ENCODE measurements around the gene AP1S1. TPM values are rescaled to one million over a fixed set of nuclear protein-coding genes. Genes with fewer than 3 reads are reported as not detected.

Gene AP1S1
- total RNA-seq, 1 donor from 2014 or later, result 110 TPM

DNA sequence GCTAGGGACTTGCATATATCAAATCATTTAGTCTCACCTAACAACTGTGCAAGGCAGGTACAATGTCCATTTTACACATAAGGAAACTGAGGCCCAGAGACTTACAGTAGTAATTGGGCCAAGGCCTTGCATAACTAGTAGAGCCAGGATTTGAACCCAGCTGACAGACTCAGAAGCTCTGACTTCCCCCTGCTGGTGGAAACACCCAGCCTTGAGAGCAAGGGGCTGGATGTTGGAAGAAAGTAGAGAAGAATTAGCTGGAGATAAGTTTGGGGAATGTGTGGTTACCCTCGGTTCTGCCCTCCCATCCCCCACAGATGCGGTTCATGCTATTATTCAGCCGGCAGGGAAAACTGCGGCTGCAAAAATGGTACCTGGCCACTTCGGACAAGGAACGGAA is 2.0 kb downstream of the AP1S1 start:
- no peak for DNase-seq (ENCODE audit: low read depth in 2 of 2)

DNA sequence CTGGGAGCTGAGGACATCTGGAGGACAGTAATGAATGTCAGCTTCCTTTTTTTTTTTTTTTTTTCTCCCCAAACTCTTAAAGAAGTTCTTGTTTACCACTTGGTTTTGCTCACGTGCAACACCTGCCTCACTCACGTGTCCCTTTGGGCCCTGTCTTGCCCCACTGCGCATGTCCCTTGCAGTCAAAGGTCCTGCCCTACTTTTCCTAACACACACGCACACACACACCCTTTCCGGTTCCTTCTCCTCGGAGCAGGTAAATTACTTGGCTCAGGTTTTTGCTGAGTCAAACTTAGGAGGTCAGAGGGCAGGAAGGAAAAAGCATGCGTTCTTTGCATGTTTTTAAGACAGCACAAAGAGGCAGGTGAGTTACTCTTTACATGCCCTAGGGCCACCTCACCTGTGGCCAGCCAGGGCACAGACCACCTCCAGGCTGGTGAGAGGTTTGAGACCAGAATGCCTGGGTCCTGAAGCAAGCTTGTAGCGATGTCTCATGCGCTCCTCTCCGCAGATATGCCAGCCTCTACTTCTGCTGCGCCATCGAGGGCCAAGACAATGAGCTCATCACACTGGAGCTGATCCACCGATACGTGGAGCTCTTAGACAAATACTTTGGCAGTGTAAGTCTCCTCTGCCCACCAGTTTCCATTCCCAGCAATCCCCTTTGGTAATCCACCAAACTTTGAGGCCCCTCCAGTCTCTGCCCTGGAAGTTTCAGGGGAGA is 2.8 kb downstream of the AP1S1 start:
- DNase-seq (ENCODE audit: low read depth in 2 of 2), result no peak

DNA sequence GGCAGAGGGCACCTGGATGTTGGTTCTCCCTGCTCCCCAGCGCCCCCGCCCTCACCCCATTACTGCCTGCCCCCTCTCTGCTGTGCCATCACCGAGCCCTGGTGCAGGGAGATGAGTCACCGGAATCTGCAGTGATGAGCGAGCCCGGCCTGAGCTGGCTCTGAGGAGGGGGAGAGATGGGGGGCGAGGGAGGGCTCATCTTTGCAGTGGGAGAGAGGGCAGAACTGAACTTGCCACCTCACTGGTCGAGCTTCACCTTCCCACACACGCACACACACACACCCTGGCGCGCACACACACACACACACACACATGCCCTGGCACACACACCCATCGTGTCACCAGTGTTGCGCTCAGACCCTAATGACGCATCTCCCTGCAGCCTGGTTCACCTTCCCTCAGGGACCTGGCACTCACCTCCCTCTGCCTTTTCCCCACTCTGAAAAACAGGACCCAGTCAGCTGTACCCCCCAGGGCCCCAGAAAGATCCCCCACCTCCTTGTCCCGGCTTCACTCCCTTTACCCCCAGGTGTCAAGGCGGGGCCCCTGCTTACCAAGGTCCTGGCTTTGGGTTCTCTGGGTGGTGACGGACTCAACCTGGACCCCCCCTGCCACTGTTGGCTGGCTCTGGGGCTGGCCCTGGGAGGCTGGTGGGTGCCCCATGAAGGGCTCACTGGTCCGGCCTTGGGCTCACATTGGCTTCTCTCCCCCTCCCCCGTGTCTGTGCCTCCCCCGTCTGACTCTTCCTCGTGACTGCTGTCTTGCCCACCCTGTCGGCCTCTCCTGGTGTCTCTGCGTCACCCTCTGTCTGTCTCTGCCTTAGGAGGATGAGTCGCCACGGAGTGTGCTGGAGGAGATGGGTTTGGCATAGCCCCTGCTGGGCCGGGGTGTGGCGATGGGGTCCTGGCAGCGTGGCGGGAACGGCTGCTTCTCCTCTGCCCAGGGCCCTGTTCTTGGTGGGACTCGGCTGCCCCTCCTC is 5.7 kb downstream of the AP1S1 start:
- DNase-seq (ENCODE audit: low read depth in 2 of 2), result peak in 1 of 2 donors; percentile 44

DNA sequence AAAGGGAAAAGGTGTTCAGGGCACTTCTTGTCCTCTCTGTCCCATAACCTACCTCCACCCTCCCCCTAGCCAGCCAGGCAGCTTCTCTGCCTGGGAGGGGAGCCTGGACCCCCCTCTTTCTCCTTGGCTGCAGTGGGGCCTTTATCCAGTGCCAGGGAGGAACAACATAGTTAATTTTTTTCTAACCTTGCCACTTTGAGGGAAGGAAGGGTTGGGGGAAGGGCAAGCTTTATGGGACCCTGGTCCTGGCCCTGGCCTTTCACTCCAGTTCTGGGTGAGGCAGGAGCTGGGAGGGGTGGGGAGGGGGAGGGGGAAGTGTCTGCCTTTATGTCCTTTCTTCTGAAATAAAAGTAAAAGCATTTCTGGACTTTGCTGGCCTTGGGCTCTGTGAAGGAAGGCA is 6.6 kb downstream of the AP1S1 start:
- no peak for DNase-seq (ENCODE audit: low read depth in 2 of 2)

DNA sequence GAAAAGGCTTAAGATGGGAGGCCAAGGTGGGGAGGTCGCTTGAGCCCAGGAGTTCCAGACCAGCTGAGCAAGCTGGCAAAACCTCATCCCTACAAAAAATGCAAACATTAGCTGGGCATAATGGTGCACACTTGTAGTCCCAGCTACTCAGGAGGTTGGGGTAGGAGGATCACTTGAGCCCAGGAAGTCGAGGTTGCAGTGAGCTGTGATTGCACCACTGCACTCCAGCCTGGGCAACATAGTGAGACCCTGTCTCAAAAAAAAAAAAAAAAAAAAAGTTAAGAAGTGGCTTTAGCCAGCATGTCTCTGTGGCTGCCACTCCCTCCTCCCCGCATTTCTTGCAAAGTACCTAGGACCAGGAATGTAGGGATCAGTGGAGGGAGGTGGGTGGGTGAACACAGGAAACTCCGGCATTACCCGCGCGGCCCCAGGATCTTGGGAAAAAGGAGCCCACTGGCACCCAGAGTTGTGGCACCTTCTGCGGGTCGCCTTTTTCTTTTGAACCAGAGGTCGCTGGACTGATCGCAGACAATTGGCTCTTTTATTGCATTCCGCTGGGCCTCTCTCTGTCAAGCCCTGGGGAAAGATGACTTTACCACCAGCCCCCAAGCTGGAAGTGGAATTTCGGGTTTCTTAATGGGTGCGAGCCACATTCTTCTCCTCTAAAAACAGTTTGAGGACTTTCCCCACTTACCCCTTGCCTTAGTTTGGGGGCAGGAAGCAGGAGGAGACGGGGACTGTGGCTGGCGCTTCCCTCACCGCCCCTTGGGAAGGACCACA is 7.6 kb downstream of the AP1S1 start:
- DNase-seq (ENCODE audit: low read depth in 2 of 2), result no peak

DNA sequence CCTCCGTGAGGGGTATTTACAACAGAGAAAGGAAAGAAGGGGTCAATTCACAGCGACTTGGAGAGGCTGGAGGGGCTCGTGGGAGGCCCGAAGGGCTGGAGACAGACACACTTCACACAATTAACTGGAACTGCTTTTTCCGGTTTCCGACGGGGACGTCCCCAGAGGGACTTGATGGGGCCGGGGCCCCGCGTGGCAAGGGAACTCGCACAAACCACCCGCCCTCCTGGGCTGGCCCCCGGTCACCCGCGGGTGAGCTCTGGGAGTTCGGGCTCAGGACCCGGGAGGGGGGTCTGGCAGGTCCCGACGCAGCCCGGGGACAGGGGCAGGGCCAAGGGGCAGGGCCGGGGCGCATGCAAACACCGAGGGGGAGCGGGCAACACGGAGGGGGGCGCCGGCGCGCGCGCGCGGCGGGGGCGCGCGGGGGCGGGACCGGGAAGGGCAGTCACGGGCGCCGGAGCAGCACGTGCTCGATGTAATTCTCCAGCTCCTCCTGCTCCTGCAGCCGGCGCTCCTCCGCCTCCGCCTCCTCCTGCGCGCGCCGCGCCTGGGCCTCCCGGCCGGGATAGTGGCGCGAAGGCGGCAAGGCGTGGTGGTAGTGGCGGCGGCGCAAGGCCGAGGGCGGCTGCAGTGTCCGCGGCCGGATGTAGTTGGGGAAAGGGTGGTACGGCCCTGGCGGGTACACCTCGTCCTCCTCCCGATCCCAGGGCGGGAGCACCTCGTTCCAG is 8.4 kb downstream of the AP1S1 start:
- peak in 1 of 2 donors; percentile 42 for DNase-seq (ENCODE audit: low read depth in 2 of 2)

DNA sequence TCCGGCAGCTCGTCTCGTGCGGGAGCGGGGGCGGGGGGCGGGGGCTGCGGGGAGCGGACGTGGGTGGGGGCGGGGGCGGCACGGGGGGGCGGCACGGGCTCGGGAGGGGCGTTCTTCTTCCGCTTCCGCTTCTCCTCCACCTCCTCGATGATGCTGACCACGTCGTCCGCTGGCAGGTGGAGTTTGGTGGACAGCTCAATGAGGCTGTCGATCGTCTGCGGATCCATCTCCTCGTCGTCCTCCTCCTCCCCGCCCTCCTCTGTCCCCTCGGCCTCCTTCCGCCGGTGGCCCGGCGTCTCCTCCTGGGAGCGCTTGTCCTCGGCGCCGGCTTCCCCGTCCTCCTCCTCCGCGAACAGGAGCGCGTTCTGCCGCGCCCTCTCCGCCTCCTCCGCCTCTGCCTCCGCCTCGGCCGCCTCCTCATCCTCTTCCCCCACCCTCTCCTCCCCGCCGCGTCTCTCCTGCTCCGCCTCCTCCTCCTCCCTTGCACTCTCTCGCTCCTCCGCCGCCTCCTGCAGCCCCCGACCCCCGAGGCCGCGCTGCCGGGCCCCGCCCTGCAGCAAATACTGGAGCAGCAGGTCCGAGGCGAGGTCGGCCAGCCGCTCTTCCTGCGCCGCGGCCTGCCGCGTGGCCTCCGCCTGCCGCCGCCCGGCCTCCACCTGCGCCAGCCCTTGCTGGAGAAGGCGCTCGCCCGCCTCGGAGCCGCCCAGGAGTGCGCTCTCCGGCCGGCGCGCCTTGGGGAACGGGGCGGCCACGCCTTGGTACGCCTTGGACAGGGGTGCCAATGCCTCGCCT is 9.2 kb downstream of the AP1S1 start:
- DNase-seq (ENCODE audit: low read depth in 2 of 2), result no peak

DNA sequence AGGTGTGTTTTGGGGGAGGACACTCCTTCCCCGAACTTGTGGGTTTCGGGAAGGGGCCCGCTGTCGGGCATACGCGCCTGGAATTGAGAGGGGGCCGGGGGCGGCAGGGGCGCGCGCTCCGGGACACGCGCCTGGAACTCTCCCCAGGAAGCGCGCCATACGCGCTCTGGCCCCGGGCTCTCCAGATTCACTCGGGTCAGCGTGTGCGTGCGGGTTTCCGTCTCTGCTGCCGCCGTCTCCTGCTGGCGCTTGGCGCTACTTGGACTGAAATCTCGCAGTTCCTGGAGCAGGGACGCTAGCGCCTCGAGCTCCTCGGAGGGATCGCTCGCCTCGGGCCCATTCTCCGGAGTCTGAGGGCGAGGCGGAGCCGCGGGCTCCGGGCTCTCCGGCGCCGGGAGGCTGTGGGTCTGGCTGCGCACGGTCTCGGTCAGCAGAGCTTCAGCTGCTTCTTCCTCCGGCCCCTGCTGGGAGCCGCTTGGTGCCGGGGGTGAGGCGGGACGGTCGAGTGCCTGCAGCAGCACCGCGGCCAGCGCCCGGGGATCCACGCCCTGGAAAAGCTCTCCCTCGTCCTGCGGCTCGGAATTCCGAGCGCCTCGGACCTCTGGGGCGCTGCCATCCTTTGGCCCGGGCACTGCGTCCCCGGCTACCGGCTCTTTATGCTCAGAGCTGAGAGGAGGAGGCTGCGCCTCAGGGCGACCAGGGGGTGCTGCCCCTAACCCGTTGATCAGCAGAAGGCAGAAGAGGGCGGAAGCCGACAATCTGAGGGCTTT is 10.0 kb downstream of the AP1S1 start:
- DNase-seq (ENCODE audit: low read depth in 2 of 2), result peak; percentile 64 to 76

DNA sequence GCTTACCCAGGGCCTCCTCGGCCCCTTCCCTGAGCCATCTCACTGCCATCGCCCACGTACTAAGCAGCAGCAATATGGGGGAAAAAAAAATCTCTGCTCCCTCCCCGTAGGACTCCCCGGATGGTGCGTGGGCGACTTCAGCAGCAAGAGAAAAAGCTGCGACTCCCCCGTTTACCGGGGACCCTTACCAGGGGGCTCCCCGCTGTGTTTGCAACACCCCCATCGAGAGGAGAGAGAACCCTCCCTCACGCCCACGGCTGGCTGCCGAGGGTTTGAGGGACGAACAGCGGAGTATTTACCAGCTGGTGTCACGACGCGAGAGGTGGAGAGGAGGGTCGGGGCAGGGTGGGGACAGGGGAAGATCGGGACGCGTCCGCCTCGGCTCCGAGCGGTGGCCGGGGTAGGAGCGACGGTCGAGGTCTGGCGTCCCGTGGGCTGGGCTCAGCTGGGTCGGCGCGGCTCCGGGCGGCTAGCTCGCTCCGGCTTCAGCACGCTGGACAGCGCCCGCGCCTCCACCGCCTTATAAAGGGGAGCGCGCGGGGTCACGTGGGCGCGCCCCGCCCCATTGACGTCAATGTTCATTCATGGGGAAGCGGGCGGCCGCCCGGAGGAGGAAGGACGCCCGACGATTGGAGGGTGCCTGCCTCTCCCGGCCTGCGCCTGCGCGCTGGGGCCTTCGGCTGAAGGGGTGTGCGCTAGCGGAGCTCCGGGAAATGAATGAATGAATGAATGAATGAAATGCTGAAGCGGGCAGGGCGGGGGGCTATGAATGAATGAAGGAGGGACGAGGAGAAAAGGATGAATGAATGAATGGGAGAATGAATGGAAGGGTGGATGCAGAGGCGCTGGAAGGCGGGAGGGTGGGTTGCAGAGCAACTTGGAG is 11.0 kb downstream of the AP1S1 start, which contains the start of gene VGF:
VGF (minus strand) TSS at position 495 of the 883 bp plus-strand sequence. CDS start 726 bp downstream, outside the sequence.
- DNase-seq (ENCODE audit: low read depth in 2 of 2), result peak; percentile 94 to 95

DNA sequence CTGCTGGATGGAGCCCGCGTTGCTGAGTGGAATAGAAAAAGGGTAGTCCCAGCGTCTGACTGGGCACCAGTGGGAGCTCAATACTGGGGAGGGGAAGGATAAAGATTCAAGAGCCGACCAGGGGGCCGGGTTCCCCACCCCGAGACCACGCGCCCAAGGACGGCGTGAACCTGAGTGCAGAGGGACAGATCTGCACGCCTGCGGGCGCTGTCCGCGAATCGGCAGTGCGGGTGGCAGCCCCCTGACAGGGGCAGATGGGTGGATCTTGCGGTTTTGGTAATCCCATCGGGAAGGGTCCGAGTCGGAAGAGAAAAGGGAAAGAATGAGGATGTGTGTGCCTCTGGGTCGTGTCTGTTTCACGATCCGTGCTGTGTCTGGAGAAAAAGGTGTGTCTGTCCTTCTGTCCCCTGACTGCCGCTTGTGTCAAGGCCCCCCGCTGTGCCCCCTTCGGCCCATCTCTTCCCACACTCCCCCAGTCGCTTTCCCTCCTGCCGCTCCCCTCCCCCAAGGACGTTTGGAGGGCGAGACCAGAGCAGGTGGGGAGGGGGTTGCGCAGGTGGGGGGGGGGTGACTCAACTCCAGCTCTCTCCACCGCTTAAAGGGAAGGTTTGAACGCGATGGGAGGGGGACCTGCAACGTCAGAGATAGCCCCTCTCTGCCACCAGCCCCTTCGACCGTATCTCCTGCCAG is 11.8 kb downstream of the AP1S1 start:
- no peak for DNase-seq (ENCODE audit: low read depth in 2 of 2)

DNA sequence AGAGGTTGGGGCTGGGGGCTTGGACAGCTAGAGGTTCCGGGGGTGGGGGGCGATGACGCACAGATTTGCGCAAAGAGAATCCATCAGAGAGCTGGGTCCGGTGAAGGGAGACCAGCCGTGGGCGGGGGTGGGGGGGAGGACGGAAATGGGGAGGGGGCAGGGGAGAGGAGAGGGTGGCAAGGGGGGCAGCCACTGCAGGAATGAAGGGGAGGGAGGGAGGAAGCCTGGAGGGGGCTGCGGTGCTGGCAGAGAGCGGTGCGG is 12.3 kb downstream of the AP1S1 start:
- no peak for DNase-seq (ENCODE audit: low read depth in 2 of 2)

DNA sequence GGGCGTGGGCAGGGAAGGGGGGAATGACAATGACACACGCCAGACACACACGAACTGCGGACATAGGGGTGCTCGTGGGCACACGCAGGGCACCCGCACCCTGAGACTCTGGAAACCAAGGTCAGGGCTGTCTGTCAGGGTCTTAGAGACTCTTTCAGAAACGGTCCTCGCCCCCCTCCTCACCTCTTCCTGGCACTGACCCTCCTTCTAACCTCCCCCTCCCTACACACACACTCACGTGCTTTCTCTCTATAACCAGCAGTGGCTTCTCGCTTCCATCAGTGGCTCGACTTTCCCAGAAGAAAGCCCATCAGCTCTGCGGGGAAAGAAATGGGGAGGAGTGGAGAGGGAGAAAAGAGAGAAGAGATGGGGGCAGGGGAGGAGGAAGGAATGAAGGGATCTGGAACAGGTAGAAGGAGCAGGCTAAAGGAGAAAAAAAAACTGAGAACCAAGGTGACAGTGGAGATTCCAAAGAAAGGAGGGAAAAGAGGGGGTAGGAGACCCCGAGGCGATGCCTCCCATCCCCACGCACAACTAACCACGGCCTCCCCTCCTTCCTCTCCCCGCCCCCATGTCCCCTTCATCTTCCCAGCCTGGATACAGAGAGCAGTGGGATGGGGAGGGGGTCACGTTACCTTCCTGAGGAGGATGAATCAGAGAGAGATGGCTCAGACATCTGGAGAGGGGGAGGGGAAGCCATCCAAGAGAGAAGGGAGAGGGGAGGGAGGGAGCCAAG is 12.8 kb downstream of the AP1S1 start:
- DNase-seq (ENCODE audit: low read depth in 2 of 2), result no peak

DNA sequence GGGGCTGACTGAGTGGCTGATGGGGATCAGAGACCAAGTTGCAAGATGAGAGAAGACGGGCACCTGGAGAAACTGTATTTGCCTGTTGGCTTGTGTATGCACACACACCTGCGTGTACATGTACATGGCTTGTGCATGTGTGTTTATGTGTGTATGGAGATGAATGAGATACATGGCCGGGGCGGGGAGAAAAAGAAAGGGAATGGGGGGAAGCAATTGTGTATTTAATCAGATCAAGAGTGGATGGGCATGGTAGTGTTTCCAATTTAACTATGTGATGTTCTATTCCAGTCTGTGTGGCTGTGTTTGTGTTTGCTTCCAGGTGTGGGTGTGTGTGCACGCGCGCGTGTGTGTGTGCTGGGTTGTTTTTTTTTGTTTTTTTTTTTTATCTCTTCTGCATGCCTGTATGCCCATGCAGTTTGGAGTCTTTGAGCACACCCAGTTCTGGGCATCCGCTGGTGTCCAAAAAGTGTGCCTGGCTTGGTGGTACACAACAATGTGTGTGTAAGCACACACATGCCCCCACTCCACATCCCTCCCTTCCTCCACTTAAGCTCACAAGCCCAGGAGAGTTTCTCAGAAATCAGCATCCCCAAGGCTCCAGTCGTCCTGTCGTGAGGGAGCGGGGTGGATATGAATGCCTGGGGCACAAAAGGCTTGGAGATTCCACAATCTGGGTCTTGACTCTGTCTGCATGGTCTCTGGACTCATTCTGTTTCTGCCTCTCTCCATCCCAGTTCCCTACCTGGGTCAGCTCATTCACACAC is 13.6 kb downstream of the AP1S1 start:
- DNase-seq (ENCODE audit: low read depth in 2 of 2), result no peak

DNA sequence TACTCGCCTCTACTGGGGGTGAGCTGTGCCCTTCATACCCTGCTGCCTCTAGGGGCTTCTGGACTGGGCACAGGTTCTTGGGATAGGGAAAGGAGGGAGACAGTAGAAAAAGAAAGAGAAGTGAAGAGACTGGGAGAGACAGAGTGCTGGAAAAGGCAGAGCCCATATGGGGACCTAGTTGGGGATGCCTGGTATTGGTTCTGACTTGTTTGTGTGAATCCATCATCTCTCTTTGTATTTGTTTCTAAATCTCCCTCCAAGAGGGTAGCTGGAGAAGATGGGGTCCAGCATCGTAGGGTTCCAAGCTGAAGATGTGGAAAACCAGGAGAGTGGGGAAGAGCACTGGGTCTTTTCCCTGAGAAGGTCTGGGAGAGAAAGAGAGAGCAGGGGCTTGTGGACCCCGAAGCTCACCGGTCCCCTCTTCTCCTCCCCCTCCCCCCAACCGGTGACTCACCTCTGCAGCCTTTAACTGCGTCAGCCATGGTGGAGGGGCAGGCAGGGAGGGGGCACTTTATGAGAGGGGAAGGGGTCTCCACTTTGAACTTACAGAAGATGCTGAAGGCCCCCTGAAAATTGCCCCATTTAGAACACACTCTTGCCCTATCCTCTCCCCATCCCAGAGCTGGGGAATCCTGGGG is 14.3 kb downstream of the AP1S1 start:
- no peak for DNase-seq (ENCODE audit: low read depth in 2 of 2)

DNA sequence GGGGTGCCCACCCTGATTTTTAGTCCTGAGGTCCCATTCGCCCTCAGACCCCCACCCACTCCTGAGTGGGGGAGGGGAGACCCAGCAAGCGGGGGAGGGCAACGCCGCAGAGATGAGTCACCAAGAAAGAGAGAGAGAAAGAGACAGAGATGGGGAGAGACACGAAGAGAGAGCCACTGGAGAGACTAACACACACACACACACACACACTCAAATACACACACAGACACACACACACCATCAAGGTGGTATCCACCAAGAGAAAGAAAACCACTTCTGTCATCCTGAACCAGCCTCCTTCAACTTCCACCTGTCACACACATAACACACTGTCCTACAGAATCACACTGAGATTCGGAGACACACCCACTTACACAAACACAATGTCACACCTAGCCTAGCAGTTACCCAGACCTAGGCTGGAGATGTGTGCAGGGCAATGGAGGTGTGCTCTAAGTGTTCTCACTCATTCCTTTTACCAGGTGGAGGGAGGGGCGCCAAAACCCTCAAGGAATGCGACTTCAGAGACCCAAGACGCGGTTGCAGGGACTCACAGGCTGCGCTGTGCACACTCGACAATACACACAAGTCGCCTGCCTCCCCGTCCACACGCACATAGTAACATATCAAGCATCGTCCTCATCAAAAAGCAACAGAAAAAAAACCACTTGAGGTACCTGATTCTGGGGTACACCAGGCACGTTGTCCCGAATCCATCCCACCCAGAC is 15.0 kb downstream of the AP1S1 start:
- no peak for DNase-seq (ENCODE audit: low read depth in 2 of 2)

Data from lung microvascular endothelial cell (primary cell).